Measurements from ENCODE around the gene AFF2.

DNA sequence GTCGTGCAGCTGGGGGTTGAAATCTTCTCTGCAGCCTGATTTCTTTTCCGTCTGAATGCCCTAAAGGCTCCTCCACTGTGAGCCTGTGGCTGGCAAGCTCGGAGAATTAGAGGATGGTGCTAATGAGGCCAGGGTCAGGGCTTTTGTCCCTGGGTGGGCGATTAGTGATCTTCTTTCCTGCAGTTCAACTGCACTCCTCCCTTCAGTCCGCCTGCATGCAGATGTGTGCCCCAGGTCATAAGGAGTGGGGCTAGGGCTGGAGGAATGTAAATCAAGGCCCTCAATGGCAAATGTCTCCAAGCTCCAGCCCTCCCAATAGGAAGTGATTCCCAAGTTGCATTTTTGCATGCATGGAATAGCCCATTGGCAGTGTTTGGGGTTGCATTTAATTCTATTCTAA, 405.0 kb downstream of the AFF2 start:
- TF ChIP-seq POLR2A (IDR thresholded peaks at IDR 0.05; ENCODE audit: low read depth, low read length) (no peak), TAF1 (IDR thresholded peaks at IDR 0.05; ENCODE audit: borderline replicate concordance, low read depth, low read length) (no peak), POLR2AphosphoS5 (IDR thresholded peaks at IDR 0.05; ENCODE audit: low read depth, low read length) (no peak)

Data from GM12892 (cell line).